A673 (cell line): ENCODE data around the gene LTF.

Experiments
- EZH2 ChIP-seq: fragments of 200-600 bp; sonication (generic); IDR thresholded peaks from 2 replicates; pipeline ENCODE4 v1.6.1; 2017; ENCODE audit warnings: borderline replicate concordance, low read depth, mild to moderate bottlenecking, mixed read lengths, antibody characterized with exemption, low read length; ENCODE audit not compliant: poor library complexity, severe bottlenecking
- TF ChIP-seq, protein P1 (sequence below): fragments of 300-800, 200-600 bp; sonication (generic); conservative IDR thresholded peaks from 2 replicates; pipeline ENCODE4 v1.5.1; 2017; ENCODE audit warnings: low read depth, mild to moderate bottlenecking, antibody characterized with exemption, low read length, moderate library complexity, mixed read lengths

DNA sequence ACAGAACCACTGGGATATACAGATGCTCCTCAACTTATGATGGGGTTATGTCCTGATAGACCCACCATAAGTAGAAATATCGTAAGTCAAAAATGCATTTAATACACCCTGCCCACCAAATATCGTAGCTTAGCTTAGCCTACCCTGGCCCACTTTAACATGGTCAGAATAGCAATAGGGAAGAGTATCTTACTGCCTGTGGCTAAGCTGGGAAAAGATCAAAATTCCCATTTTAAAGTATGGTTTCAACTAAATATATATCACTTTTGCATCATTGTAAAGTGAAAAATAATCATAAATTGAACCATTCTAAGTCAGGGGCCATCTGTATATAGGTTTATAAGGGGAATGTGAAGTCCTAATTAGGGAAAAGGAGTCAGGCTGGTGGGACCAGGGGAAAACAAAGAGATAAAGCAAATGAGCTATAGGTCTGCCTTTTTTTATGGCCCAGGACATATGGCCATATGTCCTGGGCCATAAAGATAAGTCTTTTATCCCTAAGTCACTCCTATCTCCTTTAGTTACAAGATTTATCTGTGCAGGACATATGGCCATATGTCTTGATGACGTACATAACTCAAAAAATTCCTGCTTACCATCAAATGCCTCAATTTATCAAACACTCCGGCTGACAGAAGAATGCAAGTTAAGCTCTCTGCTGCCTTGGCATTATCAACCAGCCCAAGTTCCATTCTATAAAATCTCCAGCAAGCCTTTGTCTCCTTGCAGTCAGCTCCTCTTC lies 44.3 kb upstream of the LTF start:
- TF ChIP-seq, protein P1, sequence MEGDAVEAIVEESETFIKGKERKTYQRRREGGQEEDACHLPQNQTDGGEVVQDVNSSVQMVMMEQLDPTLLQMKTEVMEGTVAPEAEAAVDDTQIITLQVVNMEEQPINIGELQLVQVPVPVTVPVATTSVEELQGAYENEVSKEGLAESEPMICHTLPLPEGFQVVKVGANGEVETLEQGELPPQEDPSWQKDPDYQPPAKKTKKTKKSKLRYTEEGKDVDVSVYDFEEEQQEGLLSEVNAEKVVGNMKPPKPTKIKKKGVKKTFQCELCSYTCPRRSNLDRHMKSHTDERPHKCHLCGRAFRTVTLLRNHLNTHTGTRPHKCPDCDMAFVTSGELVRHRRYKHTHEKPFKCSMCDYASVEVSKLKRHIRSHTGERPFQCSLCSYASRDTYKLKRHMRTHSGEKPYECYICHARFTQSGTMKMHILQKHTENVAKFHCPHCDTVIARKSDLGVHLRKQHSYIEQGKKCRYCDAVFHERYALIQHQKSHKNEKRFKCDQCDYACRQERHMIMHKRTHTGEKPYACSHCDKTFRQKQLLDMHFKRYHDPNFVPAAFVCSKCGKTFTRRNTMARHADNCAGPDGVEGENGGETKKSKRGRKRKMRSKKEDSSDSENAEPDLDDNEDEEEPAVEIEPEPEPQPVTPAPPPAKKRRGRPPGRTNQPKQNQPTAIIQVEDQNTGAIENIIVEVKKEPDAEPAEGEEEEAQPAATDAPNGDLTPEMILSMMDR = no peak
- no peak for TF ChIP-seq EZH2
